ENCODE measurements around the gene PNMA6E. TPM values are rescaled to one million over a fixed set of nuclear protein-coding genes. Genes with fewer than 3 reads are reported as not detected.

Gene PNMA6E
- polyA plus RNA-seq (2013, experiment 1 of 2), result not detected
- polyA plus RNA-seq (2013, experiment 2 of 2), result not detected

DNA sequence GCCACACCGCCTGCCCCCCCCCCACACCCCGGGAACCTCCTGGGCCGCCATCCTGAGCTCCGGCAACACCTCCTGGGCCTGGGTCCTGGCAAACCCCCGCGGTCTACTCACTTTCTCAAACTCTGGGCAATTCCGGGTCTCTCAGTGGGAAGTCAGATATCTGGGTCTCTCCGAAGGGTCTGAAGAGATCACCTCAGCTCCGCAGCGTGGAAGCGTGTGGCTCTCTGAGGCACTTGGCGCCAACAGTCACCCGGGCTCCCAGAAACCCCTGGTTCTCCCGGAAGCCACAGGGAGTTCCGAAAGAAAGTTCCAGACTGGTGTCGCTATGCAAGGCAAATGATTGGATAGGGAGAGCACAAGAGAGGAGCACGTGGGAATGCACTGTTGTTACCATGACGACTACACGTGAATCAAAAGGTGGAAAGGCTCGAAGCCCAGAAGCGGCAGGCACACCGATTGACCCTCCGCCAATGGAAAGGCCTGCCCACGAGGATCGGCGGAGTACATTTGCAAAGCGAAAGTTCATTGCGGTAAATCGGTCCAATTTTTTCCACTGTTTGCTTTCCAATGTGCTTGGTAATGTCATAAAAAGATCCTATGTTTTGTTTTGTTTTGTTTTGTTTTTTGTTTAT is at the start of gene PNMA6E:
Gene PNMA6E (minus strand): TSS at position 218 of the 632 bp plus-strand sequence. CDS start 2,501 bp downstream, outside the sequence.
- Histone ChIP-seq H3K4ac (ENCODE audit: low read depth, low read length) (no peak within 1 kb of the TSS), H3K56ac (ENCODE audit: low read length) (no peak within 1 kb of the TSS), H2AK5ac (ENCODE audit: low read length) (no peak within 1 kb of the TSS), H3K36me3 (ENCODE audit: control insufficient read depth, insufficient read depth, low read length) (no peaks in the 10 kb centered on the region), H2BK5ac (ENCODE audit: low read length) (no peak within 1 kb of the TSS), H3K4me1 (ENCODE audit: control insufficient read depth, low read depth, low read length) (no peaks in the 10 kb centered on the region), H4K8ac (ENCODE audit: low read depth, low read length) (no peak within 1 kb of the TSS), H3K4me2 (ENCODE audit: low read length) (no peak within 1 kb of the TSS), H3K18ac (ENCODE audit: low read length) (no peak within 1 kb of the TSS), H4K5ac (ENCODE audit: low read length) (no peak within 1 kb of the TSS), H3K4me3 (ENCODE audit: low read length) (no peak within 1 kb of the TSS), H3K79me1 (ENCODE audit: low read length) (no peaks in the 10 kb centered on the region), H3K27me3 (ENCODE audit: insufficient read depth, low read length, poor library complexity) (no peaks in the 10 kb centered on the region), H3K9ac (ENCODE audit: low read length) (no peak within 1 kb of the TSS), H3K27ac (ENCODE audit: low read depth, low read length) (no peak within 1 kb of the TSS), H2BK15ac (replicated peaks; ENCODE audit: low read depth) (no peak within 1 kb of the TSS), H3K79me2 (ENCODE audit: control insufficient read depth, insufficient read depth, low read length) (no peaks in the 10 kb centered on the region), H2BK120ac (ENCODE audit: low read depth, low read length) (no peak within 1 kb of the TSS), H3K23ac (ENCODE audit: low read length) (no peak within 1 kb of the TSS)
- no CpG with 5 or more reads among the region's 29 CpGs for WGBS (ENCODE audit: extremely low coverage, insufficient coverage, low lambda C conversion rate)
- DNase-seq, result peak; percentile 15

DNA sequence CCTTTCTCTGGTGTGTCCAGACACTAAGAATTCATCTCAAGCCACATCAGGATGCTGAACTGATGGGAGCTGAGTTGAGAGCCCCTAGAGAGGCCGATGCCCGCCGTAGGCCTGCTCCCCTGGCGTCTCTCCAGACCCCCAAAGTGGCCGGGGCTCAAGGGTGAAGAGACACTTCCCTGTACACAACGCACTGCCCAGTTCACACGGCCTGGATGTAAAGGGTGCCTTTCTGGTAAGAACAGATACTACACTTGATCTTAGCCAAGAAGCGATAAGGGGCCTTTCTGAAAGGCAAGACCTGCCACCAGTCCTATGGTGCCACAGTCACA is 49.8 kb upstream of the PNMA6E start:
- Histone ChIP-seq H3K79me1 (ENCODE audit: low read length) (no peaks in the 10 kb centered on the region), H2BK120ac (ENCODE audit: low read depth, low read length) (no peak overlapping the region), H4K8ac (ENCODE audit: low read depth, low read length) (no peak overlapping the region), H4K5ac (ENCODE audit: low read length) (no peak overlapping the region), H2BK15ac (replicated peaks; ENCODE audit: low read depth) (no peak overlapping the region), H3K36me3 (ENCODE audit: control insufficient read depth, insufficient read depth, low read length) (no peaks in the 10 kb centered on the region), H3K9ac (ENCODE audit: low read length) (no peak overlapping the region), H2AK5ac (ENCODE audit: low read length) (no peak overlapping the region), H3K4ac (ENCODE audit: low read depth, low read length) (no peak overlapping the region), H3K23ac (ENCODE audit: low read length) (no peak overlapping the region), H3K4me2 (ENCODE audit: low read length) (no peak overlapping the region), H2BK5ac (ENCODE audit: low read length) (no peak overlapping the region), H3K79me2 (ENCODE audit: control insufficient read depth, insufficient read depth, low read length) (no peaks in the 10 kb centered on the region), H3K27ac (ENCODE audit: low read depth, low read length) (no peak overlapping the region), H3K4me1 (ENCODE audit: control insufficient read depth, low read depth, low read length) (no peaks in the 10 kb centered on the region), H3K4me3 (ENCODE audit: low read length) (no peak overlapping the region), H3K27me3 (ENCODE audit: insufficient read depth, low read length, poor library complexity) (no peaks in the 10 kb centered on the region), H3K18ac (ENCODE audit: low read length) (no peak overlapping the region), H3K56ac (ENCODE audit: low read length) (no peak overlapping the region)
- no CpG with 5 or more reads among the region's 8 CpGs for WGBS (ENCODE audit: extremely low coverage, insufficient coverage, low lambda C conversion rate)
- DNase-seq, result no peak

DNA sequence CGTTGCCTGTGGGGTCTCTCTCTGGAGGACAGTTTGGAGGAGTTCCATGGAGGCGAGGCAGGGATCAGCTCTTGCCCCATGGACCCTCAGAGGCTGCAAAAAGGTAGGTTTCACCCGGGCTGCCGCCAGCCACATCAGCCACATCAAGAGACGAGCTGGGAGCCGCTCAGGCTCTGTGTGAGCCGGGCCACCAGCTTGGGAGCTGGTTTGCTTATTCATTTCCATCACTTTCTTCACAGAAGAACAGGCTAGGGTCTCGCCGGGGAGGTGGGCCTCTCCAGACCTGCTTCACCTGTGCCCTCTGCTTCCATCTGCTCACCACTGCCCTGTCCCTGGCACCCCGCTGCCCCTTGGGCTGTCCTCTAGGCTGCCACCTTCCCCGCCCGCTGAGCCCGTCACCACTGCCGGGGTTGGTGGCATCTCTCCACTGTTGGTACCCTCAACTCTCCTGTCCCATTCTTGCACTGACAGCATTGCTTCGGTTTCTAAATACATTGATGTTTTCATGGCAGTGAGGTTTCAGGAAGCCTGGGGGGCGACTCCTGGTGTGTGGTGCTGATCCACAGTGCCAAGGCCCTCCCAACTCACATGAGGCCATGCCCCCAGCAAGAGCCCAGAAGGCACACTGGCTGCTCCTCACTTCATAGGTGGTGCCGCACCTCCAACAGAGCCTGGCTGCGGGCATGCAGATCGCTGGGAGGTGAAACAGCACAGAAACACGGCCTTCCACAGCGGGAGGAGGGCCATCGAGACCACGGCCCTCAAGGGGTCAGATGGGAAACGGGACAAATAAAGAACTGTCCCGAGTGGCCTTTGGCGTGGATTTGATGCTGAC is 49.2 kb upstream of the PNMA6E start:
- H3K9ac ChIP-seq (ENCODE audit: low read length), result no peak overlapping the region
- H3K23ac ChIP-seq (ENCODE audit: low read length), result no peak overlapping the region
- no peaks in the 10 kb centered on the region for H3K36me3 ChIP-seq (ENCODE audit: control insufficient read depth, insufficient read depth, low read length)
- no peak for DNase-seq
- H4K5ac ChIP-seq (ENCODE audit: low read length), result no peak overlapping the region
- H3K27ac ChIP-seq (ENCODE audit: low read depth, low read length), result no peak overlapping the region
- no peak overlapping the region for H2BK120ac ChIP-seq (ENCODE audit: low read depth, low read length)
- no peak overlapping the region for H3K4me2 ChIP-seq (ENCODE audit: low read length)
- H3K79me2 ChIP-seq (ENCODE audit: control insufficient read depth, insufficient read depth, low read length), result no peaks in the 10 kb centered on the region
- H3K4me3 ChIP-seq (ENCODE audit: low read length), result no peak overlapping the region
- H3K79me1 ChIP-seq (ENCODE audit: low read length), result no peaks in the 10 kb centered on the region
- no peak overlapping the region for H3K4ac ChIP-seq (ENCODE audit: low read depth, low read length)
- H3K4me1 ChIP-seq (ENCODE audit: control insufficient read depth, low read depth, low read length), result no peaks in the 10 kb centered on the region
- no peak overlapping the region for H2BK5ac ChIP-seq (ENCODE audit: low read length)
- H3K18ac ChIP-seq (ENCODE audit: low read length), result no peak overlapping the region
- H4K8ac ChIP-seq (ENCODE audit: low read depth, low read length), result no peak overlapping the region
- H3K56ac ChIP-seq (ENCODE audit: low read length), result no peak overlapping the region
- no peak overlapping the region for H2BK15ac ChIP-seq (replicated peaks; ENCODE audit: low read depth)
- no peak overlapping the region for H2AK5ac ChIP-seq (ENCODE audit: low read length)
- H3K27me3 ChIP-seq (ENCODE audit: insufficient read depth, low read length, poor library complexity), result no peaks in the 10 kb centered on the region
- no CpG with 5 or more reads among the region's 26 CpGs for WGBS (ENCODE audit: extremely low coverage, insufficient coverage, low lambda C conversion rate)

DNA sequence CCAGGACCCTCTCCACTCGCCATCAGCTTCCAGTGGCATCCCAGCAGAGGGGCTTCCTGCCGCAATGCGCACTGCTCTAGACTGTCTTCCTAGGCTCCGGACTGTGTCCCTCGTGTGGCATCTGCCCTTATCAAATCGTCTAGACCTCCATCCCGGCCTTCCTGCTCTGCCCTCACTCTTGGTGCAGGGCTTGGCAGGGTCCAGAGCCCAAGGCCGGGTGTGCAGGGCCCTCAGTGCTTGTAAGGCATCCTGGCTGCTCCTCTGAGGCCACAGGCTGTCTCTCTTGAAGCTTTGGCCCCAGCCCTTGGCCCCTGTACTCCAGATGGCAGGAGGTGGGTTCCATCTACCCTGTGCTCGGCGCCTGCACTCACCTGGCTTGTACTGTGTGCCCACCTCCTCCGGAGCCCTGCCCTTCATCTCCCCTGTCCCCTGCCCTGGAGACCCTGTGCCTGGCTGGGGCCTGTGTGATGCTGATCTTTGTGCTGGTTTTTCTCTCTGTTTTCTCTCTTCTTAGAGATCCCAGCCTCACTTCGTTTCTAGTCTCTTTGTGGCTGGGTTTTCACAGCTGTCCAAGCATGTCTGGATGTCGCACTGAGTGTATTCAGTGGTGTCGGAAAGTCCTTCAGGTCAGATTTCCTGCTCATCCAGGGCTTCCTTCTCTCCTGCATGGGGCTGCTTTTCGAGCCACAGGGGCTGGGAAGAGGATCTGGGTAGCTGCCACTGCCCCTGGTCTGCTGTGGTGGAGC is 48.4 kb upstream of the PNMA6E start:
- H3K36me3 ChIP-seq (ENCODE audit: control insufficient read depth, insufficient read depth, low read length), result no peaks in the 10 kb centered on the region
- no peaks in the 10 kb centered on the region for H3K79me1 ChIP-seq (ENCODE audit: low read length)
- no peak overlapping the region for H4K8ac ChIP-seq (ENCODE audit: low read depth, low read length)
- H3K4me3 ChIP-seq (ENCODE audit: low read length), result no peak overlapping the region
- no peak overlapping the region for H3K9ac ChIP-seq (ENCODE audit: low read length)
- H3K4ac ChIP-seq (ENCODE audit: low read depth, low read length), result no peak overlapping the region
- no peaks in the 10 kb centered on the region for H3K27me3 ChIP-seq (ENCODE audit: insufficient read depth, low read length, poor library complexity)
- H2BK15ac ChIP-seq (replicated peaks; ENCODE audit: low read depth), result no peak overlapping the region
- no peak overlapping the region for H3K23ac ChIP-seq (ENCODE audit: low read length)
- no peak overlapping the region for H2BK120ac ChIP-seq (ENCODE audit: low read depth, low read length)
- no peak overlapping the region for H2AK5ac ChIP-seq (ENCODE audit: low read length)
- no peak overlapping the region for H4K5ac ChIP-seq (ENCODE audit: low read length)
- no peak for DNase-seq
- no peak overlapping the region for H3K56ac ChIP-seq (ENCODE audit: low read length)
- no peak overlapping the region for H3K4me2 ChIP-seq (ENCODE audit: low read length)
- H2BK5ac ChIP-seq (ENCODE audit: low read length), result no peak overlapping the region
- WGBS (ENCODE audit: extremely low coverage, insufficient coverage, low lambda C conversion rate), result no CpG with 5 or more reads among the region's 15 CpGs
- H3K79me2 ChIP-seq (ENCODE audit: control insufficient read depth, insufficient read depth, low read length), result no peaks in the 10 kb centered on the region
- no peak overlapping the region for H3K18ac ChIP-seq (ENCODE audit: low read length)
- H3K27ac ChIP-seq (ENCODE audit: low read depth, low read length), result no peak overlapping the region
- H3K4me1 ChIP-seq (ENCODE audit: control insufficient read depth, low read depth, low read length), result no peaks in the 10 kb centered on the region

DNA sequence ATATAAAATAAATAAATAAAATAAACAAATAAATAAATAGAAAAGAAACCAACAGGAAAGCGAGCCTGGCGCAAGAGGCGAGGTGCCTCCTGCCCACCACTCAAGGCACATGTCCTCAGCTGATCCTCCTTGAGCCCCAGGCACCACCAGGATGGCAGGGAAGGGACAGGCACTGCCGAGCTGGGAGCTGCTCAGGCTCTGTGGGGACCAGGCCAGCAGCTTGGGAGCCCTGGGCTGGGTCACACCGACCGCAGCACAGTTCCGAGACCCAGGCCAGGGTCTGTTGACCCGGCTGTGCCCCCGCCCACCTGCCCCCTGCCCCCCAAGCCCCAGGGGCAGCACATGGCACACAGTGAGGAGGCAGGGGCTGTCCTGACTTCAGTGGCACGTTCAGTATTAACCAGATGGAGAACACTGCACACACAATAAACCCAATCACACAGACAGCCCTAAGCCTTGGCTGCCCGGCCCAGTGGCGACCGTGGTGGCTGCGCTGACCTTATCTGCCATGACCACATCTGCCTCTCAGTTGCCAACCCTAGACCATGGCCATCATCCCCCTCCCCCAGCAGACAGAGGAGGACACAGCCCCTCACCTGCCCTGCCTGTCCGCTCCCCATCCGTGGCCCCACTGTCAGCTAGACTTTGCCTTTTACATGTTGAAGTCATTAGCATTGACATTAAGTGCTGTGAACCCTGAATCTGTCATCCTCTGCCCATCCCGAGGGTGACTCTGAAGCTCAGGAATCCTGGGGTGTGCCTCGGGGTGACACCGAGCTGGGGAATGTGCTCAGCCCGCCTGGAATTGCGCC is 47.6 kb upstream of the PNMA6E start:
- H3K9ac ChIP-seq (ENCODE audit: low read length), result no peak overlapping the region
- H3K56ac ChIP-seq (ENCODE audit: low read length), result no peak overlapping the region
- H3K79me1 ChIP-seq (ENCODE audit: low read length), result no peaks in the 10 kb centered on the region
- no peaks in the 10 kb centered on the region for H3K36me3 ChIP-seq (ENCODE audit: control insufficient read depth, insufficient read depth, low read length)
- WGBS (ENCODE audit: extremely low coverage, insufficient coverage, low lambda C conversion rate), result no CpG with 5 or more reads among the region's 21 CpGs
- no peaks in the 10 kb centered on the region for H3K4me1 ChIP-seq (ENCODE audit: control insufficient read depth, low read depth, low read length)
- no peak overlapping the region for H2BK120ac ChIP-seq (ENCODE audit: low read depth, low read length)
- no peak overlapping the region for H3K4me2 ChIP-seq (ENCODE audit: low read length)
- H4K5ac ChIP-seq (ENCODE audit: low read length), result no peak overlapping the region
- no peak overlapping the region for H3K18ac ChIP-seq (ENCODE audit: low read length)
- H2AK5ac ChIP-seq (ENCODE audit: low read length), result no peak overlapping the region
- H3K79me2 ChIP-seq (ENCODE audit: control insufficient read depth, insufficient read depth, low read length), result no peaks in the 10 kb centered on the region
- no peak overlapping the region for H3K4ac ChIP-seq (ENCODE audit: low read depth, low read length)
- no peak for DNase-seq
- H2BK5ac ChIP-seq (ENCODE audit: low read length), result no peak overlapping the region
- H4K8ac ChIP-seq (ENCODE audit: low read depth, low read length), result no peak overlapping the region
- H2BK15ac ChIP-seq (replicated peaks; ENCODE audit: low read depth), result no peak overlapping the region
- H3K27me3 ChIP-seq (ENCODE audit: insufficient read depth, low read length, poor library complexity), result no peaks in the 10 kb centered on the region
- no peak overlapping the region for H3K23ac ChIP-seq (ENCODE audit: low read length)
- H3K27ac ChIP-seq (ENCODE audit: low read depth, low read length), result no peak overlapping the region
- no peak overlapping the region for H3K4me3 ChIP-seq (ENCODE audit: low read length)
